ENCODE data around the gene NGLY1. TPM values are rescaled to one million over a fixed set of nuclear protein-coding genes. Genes with fewer than 3 reads are reported as not detected.

NGLY1 gene
- total and polyA plus RNA-seq, 10 of the 15 experiments (the other 5 are each of a cell fraction or from before 2014, with no cell fraction given) = 29.8 to 73.5 (median 47.0) TPM

GRCh38 chr3:25789596-25790556 is 6.6 kb upstream of the NGLY1 start, which contains the start of gene OXSM (continued):
- TF ChIP-seq ZBTB4 (CRISPR knock-in tag; IDR thresholded peaks at IDR 0.05) = no peak
- peak; percentile 48; the same call in 1 of the 2 replicates for TF ChIP-seq CBFB (IDR thresholded peaks at IDR 0.05; ENCODE audit: low read depth)
- TF ChIP-seq STAT1 (conservative IDR thresholded peaks at IDR 0.05) = no peak
- no peak for TF ChIP-seq MYB (IDR thresholded peaks at IDR 0.05; ENCODE audit: borderline replicate concordance, low read depth, low read length)
- TF ChIP-seq PRDM15 (CRISPR knock-in tag; IDR thresholded peaks at IDR 0.05) = no peak
- peak; percentile 91 for TF ChIP-seq PAX5 (IDR thresholded peaks at IDR 0.05; ENCODE audit: borderline replicate concordance, low read depth, low read length)
- no peak for TF ChIP-seq USF1 (IDR thresholded peaks at IDR 0.05; ENCODE audit: borderline replicate concordance, extremely low read length, insufficient read depth, low read depth, low read length)
- TF ChIP-seq DPF2 (IDR thresholded peaks at IDR 0.05) = peak; percentile 38; the same call in 1 of the 2 replicates
- TF ChIP-seq ZSCAN29 (IDR thresholded peaks at IDR 0.05) = no peak

Data from GM12878 (cell line).